HG03103 (cell line): ENCODE measurements around the gene AOAH.
"Not testable (repeated sequence)": the region's sequence is repeated elsewhere in the genome, so short reads cannot be mapped to it uniquely, and the experiment has no call there.

Experiments used
- ATAC-seq: cut with Tn5 transposase; IDR thresholded peaks from one replicate; pipeline ENCODE4 v1.9.1; 2021; ENCODE audit warnings: low read depth; ENCODE audit not compliant: unreplicated experiment

Gene AOAH

DNA sequence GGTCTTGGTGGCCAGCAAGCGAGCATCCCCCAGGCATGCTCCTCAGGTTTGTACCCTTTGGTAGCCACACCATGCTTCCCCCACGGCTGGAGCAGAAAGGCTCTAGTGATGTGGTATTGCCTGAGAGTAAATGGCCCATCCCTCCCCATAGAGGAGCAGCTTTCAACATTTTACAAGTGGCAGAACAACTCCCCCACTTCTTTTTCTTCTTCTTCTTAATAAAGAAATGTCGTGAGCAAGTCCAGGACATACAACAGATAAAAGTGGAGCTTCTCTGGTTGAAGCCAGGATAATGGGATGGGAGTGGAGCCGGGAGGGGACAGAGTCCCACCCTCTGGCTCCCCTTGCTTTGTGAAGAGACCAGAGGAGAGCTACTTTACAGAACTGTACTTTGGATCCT is 203.2 kb downstream of the AOAH start:
- ATAC-seq = no peak

DNA sequence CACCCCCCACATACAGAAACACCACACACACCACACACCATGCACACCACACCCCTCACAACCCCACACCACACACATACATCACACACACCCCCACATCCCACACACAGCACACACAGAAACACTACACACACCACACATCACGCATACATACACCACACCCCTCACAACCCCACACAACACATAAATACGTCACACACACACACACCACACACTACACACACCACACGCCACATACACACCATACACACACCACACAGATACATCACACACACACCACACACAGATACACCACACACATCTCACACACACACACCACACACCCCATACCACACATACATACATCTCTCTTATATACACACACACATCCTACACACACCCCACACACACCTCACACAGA is 208.4 kb downstream of the AOAH start:
- no peak for ATAC-seq

DNA sequence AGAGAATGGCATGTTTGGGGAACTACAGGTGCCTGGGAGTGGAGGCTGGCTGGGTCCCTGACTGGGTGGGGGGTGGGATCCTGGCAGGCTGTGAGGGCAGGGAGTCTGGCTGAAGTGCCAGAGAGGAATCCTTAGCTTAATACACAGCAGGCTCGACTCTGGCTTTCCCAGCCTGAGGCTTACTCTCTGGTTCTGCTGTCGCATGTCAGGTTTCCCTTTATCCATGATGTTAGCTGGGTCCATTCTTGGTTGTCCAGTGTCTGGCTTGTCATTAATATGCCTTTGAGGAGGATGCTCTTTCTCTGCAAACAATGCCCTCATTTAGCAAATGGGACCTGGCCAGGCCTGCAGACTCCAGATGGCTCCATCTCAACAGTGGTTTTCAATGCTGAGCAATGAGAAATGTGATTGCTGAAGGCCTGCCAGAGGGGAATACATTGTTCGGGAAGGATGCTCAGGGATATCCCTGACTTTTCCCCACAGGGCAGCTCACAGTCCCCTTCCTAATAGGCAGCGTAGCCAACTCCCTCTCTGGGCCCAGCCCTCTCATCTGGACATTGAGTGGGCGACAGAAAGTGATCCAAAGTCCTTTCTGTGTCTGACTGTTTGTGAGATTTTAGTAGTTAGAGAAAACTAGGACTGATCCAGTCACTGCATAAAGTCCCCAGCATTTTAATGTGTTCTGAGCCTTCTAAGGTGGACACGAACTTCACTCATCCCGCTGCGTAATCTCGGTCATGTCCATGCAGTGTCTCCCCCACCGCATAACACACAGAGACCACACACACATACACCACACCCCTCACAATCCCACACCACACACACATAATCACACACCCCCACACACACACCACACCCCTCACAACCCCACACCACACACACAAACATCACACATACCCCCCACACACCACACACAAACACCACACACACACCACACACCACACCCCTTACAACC is 209.7 kb downstream of the AOAH start:
- ATAC-seq = no peak

DNA sequence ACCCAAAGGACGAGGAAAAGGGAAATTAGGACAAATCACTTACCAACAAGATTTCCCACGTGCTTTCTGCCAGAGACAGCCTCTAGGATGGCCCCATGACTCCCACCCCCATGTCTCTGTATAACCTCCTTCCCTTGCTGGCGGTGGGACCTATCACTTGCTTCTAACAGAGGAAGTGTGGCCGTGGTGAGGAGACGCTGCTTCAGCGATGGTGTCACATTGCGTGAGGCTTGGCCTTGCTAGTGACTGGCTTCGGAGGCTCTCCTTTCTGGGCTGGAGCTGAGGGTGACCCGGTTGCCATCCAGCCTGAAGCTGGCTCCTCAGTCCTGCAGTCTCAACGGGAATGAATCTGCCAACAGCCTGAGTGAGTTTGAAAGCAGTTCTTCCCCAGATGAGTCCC is 210.9 kb downstream of the AOAH start:
- ATAC-seq = no peak

DNA sequence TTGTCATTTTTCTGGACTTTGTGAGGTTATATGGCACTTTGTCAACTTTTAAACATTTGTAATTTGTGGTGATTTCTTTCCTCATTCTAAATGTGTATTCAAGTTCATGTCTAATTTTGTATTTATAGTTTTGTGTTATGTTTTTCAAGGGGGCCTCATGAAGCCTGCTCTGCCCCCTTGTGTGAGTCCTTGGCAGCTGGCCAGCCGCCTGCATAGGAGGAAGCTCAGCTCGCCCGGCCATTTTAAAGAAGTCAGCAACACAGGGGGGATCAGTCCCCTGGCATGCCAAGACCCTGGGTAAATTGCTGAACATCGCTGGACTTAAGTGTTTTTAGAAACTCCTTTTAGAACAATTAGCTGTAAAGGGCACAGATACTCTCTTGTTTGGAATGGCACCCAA is 211.7 kb downstream of the AOAH start:
- ATAC-seq = no peak

DNA sequence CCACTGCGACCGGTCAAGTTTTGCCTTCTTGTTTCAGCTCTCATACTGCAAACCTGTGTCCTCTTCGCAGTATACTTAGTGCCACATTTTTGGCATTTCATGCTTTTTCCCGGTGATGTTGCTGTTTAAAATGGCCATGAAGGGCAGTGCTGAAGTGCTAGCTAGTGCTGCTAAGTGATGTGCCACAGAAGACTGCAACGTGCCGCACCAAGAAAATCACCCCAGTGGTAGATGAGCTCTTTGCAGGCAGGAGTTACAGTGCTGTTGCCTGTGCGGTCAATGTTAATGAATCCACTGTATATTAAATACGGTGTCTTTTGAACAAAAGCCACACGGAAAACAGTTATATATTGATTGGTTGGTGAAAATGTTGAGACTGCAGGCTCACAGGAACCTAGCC is 214.3 kb downstream of the AOAH start:
- ATAC-seq = no peak

DNA sequence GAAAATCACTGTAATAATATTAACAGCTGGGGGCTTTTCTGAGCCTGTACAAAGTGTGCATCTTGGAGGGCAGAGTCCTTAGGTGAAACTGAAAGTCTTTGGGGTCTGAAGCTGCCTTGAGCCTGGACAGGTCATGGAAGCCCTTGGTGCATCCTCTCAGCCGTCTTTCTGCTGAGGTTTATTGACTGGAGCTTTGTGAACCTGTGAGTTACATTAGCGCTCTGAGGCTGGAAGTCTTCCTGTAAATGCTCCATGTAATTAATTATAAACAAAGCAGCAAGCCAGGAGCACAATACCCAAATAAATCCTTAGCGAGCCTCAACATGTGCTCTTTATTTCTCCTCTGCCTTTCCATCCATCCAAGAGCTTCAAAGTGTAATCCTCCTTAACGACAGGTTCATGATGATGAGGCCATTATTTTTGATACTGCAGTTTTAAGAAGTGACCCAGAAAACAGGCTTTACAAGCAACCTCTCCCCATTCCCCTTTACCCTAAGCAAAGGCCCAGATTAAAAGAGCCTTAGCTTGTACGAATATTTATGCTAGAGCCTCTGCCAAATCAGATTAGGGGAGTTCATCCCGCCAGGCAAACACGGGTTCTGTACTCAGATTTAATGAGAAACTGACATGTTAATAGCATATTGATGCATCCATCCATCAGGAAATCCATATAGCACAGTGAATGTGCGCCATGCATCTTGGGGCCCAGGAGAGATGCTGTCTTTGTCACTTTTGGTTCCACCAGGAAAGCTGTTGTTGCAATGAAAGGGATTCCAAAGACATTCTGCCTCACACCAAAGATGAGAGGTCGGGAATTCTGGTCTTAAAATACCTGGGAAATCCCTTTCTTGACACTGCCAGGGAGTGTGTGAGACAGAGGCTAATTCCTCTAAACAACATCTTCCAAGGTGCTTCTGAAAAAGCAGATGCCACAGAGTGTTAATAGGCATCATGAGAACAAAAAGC is 216.5 kb downstream of the AOAH start:
- no peak for ATAC-seq

DNA sequence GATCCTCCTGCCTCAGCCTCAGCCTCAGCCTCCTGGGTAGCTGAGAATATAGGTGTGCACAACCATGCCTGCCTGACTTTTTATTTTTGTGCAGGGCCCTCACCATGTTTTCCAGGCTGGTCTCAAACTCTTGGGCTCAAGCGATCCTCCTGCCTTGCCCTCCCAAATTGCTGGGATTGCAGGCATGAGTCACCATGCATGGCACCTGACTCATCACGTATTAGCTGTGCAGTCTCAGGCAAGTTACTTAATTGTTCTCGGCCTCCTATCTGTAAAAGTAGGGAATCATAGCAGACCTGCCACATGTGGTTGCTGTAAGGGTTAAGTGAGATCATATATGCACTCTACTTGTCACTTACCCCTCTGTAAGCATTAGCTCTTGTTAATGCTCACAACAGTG is 217.5 kb downstream of the AOAH start:
- ATAC-seq = no peak

DNA sequence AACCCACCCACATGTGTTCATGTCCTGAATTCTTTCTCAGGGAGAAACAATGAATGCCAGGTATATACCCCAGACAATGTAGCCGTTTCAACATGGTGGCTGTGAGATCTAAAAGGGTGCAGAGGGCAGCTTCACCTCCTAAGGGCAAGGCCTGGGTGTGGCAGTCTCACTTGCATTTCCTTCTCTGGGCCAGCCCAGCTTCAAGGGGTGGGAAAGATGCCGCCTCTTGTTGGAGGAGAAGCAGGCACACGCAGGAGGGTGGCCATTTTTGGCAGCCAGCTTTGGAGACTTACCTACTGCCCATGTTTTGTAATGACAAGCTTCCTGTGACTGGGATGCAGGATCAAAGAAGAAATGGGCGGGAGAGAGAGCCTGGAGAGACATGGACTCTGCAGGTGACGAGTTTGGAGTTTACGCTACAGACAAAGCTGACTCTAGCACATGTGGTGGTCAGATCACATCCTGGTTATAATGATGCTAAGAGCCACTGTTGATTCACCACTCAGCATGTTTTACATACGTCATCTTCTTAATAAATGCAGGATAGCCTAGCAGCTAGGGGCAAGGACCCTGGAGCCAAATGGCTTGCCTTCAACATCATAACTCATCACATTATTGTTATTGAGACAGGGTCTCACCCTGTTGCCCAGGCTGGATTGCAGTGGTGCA is 218.0 kb downstream of the AOAH start:
- ATAC-seq = no peak

DNA sequence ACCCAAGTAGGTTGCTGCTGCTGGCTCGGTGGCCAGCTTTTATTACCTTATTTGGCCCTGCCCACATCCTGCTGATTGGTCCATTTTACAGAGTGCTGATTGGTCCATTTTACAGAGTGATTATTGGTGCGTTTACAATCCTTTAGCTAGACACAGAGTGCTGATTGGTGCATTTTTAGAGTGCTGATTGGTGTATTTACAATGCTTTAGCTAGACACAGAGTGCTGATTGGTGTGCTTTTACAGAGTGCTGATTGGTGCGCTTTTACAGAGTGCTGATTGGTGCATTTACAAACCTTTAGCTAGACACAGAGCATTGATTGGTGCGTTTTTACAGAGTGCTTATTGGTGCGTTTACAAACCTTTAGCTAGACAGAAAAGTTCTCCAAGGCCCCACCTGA is 219.7 kb downstream of the AOAH start:
- ATAC-seq = not testable (repeated sequence)

DNA sequence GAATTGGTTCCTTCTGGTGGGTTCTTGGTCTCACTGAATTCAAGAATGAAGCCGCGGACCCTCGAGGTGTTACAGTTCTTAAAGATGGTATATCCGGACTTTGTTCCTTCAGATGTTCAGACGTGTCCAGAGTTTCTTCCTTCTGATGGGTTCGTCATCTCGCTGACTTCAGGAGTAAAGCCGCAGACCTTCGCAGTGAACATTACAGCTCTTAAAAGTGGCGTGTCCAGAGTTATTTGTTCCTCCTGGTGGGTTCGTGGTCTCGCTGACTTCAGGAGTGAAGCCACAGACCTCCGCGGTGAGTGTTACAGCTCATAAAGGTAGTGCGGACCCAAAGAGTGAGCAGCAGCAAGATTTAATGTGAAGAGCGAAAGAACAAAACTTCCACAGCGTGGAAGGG is 220.1 kb downstream of the AOAH start:
- ATAC-seq = not testable (repeated sequence)

DNA sequence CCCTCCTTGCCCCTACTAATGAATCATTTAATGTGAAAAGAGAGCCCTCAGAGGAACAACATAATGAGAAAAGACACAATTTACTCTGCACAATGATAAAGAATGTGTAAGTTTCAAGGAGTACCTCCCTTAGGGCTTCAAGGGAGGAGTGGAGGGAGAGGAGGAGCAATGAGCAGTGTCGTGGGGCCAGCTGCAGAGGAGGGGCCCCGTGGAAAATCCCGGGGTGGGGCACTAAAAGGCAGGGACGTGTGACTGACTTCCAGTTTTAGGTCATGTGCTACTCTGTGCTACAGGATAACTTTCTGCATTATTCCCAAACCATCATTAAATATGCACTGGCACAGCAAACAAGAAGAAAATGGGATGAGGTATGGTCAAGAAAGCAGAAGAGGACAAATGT is 226.5 kb downstream of the AOAH start:
- ATAC-seq = no peak

DNA sequence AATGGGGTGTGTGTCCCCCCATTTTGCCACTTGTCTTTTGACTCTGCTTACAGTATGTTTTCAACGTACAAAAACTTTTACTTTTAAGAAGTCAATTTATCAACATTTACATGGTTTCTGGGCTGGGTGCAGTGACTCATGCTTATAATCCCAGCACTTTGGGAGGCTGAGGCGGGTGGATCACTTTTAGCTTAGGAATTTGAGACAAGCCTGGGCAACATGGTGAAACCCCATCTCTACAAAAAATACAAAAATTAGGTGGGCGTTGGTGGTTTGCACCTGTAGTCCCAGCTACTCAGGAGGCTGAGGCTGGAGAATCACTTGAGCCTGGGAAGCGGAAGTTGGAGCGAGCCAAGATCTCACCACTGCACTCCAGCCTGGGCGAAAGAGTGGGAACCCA is 227.1 kb downstream of the AOAH start:
- ATAC-seq = not testable (repeated sequence)

DNA sequence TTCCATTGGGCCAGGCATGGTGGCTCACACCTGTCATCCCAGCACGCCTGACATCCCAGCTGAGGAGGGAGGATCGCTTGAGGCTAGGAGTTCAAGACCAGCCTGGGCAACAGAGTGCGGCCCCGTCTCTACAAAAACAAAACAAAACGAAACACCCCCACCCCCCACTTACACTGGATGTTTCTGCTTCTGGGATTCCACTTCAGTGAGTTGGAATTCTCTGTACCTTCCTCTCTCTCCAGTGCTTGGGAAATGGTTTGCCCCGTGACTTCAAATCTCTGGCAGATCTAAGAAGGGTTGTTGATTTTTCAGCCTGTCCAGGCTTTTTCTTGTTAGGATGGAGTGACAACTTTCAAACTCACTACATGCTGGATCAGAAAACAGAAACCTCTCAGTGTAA is 227.7 kb downstream of the AOAH start:
- no peak for ATAC-seq

DNA sequence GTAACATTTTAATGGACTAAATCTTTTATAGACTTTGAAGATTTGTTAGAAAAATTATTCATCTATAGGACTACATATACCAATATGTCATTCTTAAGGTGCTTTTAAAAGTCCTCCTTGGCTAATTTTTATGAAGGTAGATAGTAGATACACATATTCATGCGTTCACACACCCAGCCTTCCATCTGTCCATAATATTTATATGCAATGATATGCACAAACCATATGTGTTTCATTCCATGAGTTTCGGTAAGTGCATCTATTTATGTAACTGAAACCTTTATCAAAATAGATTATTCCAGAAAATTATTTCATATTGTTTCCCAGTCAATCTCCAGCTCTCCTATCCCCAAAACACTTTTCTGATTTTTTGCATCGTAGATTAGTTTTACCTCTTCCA is 233.0 kb downstream of the AOAH start:
- no peak for ATAC-seq

DNA sequence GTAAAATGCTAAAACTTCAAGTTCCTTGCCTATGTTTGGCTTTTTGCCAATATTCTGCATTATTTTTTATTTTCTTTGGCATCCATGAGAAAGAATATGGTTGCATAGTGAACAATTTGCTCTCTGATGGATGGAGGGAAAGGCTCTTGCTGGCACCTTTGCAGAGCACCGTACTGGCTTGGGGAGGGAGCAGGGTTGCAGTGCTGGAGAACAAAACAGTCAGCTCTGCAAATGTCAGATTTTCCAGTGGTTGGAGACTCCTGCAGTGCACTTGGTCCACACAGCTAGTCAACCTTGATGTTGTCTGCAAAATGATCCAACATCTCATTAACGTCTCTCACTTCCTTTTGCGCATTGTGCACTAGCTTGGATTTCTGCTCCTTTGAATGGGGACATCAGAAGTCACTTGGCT is 233.9 kb downstream of the AOAH start:
- no peak for ATAC-seq

DNA sequence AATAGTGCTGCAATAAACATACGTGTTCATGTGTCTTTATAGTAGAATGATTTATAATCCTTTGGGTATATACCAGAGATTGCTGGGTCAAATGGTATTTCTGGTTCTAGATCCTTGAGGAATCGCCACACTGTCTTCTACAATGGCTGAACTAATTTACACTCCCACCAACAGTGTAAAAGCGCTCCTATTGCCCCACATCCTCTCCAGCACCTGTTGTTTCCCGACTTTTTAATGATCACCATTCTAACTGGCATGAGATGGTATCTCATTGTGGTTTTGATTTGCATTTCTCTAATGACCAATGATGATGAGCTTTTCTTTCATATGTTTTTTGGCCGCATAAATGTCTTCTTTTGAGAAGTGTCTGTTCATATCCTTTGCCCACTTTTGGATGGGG is 235.6 kb downstream of the AOAH start:
- ATAC-seq = not testable (repeated sequence)

DNA sequence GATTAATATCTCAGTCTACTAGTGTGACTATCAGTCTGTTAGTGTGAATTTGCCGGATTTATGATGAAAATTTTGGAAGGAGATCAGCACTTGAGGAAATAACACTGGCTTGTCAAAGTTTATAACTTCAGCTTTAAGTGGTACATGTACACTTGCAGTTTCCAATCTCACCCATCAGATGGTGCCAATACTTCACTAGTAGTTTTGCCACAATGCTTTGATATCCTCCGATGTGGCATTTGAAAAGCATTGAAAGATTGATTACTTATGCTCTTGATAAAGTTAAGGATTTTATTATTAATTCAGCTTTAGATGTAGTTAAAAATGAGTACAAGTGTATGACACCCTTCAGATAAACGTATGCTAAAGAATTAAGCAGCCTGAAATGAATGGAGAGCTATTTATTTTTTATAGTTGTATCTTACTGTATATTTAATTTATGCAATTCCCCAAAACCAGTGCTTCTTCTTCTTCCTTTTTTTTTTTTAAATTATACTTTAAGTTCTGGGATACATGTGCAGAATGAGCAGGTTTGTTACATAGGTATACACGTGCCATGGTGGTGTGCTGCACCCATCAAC is 236.4 kb downstream of the AOAH start:
- no peak for ATAC-seq

DNA sequence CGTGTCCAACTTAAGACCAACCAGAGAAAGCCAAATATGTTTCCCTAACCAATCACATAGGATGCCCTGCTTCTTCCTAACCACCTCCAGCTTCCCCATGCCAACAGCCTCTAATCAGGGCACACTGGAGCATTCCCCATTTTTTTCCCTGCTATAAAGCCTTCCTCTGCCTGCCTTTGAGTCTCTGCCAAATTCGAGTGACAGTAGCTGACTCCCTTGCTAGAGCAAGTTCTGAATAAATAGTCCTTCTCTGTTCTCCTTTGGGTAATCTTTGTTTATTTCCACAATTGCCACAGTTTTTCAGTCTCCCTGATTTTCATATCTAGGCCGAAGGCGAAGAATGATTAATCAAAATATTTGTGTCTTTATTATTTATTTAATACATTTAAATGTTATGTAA is 238.0 kb downstream of the AOAH start:
- no peak for ATAC-seq

DNA sequence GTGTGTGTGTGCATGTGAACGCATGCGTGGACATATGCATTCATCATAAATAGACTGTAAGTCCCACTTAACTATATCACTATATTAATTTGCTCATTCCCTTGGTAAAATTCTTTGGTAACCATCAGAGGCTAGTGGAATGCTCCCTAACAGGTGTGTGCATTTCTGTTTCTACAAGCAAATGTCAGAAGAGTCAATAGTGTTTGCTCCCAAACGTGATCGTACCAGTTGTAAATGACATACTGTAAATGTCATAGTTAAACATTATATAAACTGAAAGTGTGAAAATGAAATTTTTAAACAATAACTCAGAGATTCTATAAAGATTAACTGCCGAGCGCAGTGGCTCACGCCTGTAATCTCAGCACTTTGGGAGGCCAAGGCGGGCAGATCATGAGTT is 240.0 kb downstream of the AOAH start:
- ATAC-seq = no peak
